Measurements from ENCODE around the gene USB1.

USB1 gene

GRCh38 chr16:58063377-58064076 lies 62.3 kb downstream of the USB1 start:
- TF ChIP-seq GATA3 (IDR thresholded peaks at IDR 0.05; ENCODE audit: low read depth, low read length) (no peak), GATA2 (IDR thresholded peaks at IDR 0.05; ENCODE audit: low read depth, low read length) (no peak)

- TF ChIP-seq GATA2 (IDR thresholded peaks at IDR 0.05; ENCODE audit: low read depth, low read length) (no peak), GATA3 (IDR thresholded peaks at IDR 0.05; ENCODE audit: low read depth, low read length) (no peak)
Observed at GRCh38 chr16:58070585-58070984, 69.4 kb downstream of the USB1 start.

All from SH-SY5Y (cell line).